VCaP (cell line): ENCODE data around the gene SESN3.
A peak's percentile ranks its signal among the peaks of the same experiment; 100 is the strongest.
"Not testable (repeated sequence)": the region's sequence is repeated elsewhere in the genome, so short reads cannot be mapped to it uniquely, and the experiment has no call there.

Source experiments
- H3K27ac ChIP-seq: fragments of 450-650 bp; 2 replicates; pipeline ENCODE4 v1.5.1; 2017
- TF ChIP-seq, protein P1 (sequence below): fragments of 450-650 bp; conservative IDR thresholded peaks from 2 replicates; pipeline ENCODE4 v1.5.1; 2017; ENCODE audit warnings: mild to moderate bottlenecking, moderate library complexity

The SESN3 gene

GRCh38 chr11:95231127-95231880, at the start of gene SESN3:
TSS of gene SESN3 (minus strand) at chr11:95231202. CDS start at chr11:95230860, 342 bp downstream.
- TF ChIP-seq, protein P1, sequence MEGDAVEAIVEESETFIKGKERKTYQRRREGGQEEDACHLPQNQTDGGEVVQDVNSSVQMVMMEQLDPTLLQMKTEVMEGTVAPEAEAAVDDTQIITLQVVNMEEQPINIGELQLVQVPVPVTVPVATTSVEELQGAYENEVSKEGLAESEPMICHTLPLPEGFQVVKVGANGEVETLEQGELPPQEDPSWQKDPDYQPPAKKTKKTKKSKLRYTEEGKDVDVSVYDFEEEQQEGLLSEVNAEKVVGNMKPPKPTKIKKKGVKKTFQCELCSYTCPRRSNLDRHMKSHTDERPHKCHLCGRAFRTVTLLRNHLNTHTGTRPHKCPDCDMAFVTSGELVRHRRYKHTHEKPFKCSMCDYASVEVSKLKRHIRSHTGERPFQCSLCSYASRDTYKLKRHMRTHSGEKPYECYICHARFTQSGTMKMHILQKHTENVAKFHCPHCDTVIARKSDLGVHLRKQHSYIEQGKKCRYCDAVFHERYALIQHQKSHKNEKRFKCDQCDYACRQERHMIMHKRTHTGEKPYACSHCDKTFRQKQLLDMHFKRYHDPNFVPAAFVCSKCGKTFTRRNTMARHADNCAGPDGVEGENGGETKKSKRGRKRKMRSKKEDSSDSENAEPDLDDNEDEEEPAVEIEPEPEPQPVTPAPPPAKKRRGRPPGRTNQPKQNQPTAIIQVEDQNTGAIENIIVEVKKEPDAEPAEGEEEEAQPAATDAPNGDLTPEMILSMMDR: peak; percentile 53
- H3K27ac ChIP-seq: peak within 1 kb of the TSS; percentile 97

DNA sequence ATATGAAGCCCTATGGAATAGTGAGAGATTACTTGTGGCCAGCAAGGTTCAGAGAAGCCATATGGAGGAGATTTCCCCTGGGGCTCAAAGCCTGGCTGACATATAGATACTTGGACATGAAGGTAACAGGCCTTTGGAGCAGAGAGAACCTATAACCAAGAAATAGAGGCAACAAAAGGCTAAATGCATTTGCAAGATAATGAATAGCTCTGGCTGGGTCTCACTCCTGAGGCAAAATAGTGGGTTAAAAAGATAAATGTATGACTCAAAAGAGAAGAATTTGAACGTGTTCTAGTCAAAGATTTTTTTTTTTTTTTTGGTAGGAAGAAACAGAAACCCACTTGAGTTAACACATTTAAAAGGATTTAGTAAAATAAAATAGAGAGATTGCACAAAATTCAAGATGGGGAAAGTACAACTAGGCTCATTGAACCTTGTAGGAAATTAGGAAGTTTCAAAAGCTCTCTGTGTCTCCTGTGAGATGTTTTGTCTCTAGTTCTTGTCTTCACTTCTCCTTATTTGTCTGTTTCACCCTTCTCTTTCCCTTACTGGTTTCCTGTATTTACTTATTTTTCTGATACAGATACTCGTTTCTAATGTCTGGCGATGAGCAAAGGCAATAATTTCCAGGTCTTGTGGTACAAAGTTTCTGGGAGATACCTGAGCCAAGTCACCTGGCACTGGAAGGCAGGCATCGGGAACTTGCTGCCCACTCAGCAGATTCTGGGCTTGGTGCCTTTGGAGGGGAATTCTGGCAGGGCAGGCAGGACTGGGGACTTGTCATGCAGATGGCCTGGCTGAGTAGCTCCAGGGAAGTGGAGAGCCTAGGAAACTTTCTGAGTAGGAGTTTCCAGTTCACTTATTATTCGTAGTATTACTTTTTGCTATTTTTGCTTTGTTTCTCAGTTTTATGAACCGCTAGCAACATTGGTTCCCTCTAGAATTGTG, 49.2 kb upstream of the SESN3 start:
- TF ChIP-seq, protein P1: no peak
- H3K27ac ChIP-seq: no peak overlapping the region

DNA sequence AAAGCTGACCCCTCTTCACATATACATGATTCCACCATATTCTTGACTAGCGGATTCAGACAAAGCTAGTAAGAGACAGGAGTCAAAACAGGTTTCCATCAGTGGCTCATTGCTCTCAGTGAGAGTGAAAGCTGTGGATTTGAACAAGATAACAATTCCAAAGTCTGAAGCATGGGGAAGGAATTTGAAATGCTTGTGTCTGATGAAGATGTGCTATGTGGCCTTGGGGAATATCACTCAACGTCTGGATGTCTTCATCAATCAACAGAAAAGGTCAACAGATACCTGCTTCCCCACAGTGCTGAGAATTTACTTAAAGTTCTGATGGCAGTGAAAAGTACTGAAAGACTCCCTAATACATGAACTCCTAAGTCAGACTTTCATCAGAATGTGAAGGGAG, 46.9 kb upstream of the SESN3 start:
- TF ChIP-seq, protein P1: no peak
- no peak overlapping the region for H3K27ac ChIP-seq

DNA sequence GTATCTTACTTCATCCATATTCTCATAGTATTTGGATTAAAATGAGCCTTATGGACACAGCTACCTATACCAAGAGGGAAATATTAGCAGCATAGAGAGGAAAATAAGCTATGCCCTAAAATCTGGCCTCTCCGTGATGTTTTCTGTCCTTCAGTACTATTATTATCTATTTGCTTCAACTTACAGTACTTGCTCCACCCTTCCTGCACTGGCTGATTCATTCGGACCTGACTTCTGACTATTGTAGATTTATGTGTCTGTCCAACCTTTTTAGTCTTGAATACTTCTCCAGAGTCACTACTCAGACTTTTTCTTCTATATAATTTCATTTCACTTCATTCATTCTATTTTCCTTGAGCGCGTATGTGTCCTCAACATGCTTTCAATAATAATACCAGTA, 45.1 kb upstream of the SESN3 start:
- TF ChIP-seq, protein P1: no peak
- no peak overlapping the region for H3K27ac ChIP-seq

DNA sequence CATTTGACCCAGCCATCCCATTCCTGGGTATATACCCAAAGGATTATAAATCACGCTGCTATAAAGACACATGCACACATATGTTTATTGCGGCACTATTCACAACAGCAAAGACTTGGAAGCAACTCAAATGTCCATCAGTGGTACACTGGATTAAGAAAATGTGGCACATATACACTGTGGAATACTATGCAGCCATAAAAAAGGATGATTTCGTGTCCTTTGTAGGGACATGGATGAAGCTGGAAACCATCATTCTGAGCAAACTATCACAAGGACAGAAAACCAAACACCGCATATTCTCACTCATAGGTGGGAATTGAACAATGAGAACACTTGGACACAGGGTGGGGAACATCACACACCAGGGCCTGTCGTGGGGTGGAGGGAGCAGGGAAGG, 42.6 kb upstream of the SESN3 start:
- H3K27ac ChIP-seq: not testable (repeated sequence)

DNA sequence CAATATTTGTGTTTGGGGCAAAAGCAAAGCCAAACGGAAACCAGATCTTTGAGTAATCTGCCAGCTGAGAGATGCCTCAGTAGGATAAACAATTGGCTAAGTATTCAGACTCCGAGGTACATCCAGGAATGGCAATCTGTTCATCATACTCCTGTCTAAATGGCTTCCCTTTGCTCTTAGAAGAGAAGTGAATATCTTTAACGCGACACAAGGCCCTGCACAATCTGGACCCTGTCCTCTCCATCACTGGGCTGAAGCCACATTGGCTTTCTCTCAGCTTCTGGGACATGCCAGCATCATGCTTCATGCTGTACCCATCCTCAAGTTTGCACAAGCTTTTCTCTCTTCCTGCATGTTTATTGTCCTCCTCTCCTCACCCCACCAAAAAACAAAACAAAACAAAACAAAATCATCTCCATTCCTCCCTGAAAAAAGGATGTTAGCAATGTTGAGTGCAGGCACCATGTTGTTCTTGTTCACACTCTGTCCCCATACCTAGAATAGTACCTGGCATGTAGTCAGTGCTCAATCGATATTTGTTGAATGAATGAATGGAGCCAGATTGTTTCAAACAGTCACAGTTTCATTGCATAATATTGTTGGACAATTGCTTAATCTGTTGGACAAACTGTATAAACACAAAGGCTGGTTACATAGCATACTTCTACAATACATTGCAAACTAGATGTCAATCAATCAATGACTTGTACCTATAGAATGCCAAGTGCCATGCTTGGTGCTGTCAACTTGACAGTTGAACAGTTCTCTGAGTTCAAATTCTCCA, 38.2 kb upstream of the SESN3 start:
- H3K27ac ChIP-seq: no peak overlapping the region
- TF ChIP-seq, protein P1: no peak

DNA sequence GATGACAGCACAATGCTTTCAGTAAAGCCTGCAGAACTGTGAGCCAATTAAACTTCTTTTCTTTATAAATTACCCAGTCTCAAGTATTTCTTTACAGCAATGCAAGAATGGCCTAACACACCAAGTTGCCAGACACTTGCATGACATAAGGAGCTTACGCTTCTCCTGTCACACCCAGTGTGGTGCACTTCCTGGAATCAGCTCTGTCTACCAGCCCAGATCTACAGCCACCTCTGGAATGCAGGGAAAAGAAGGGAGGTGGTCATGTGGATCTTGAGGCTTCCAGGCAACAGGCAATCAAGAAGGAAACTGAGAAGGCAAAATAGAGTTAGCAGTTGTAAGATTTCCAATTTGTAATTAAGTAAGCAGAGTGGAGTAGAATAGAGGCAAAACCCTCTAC, 37.4 kb upstream of the SESN3 start:
- TF ChIP-seq, protein P1: no peak
- no peak overlapping the region for H3K27ac ChIP-seq
